GM19395 (cell line): Measurements from ENCODE around the gene FAM32A.

Experiments used
- ATAC-seq: cut with Tn5 transposase; IDR thresholded peaks from one replicate; pipeline ENCODE4 v1.9.1; 2021; ENCODE audit warnings: mild to moderate bottlenecking, moderate library complexity; ENCODE audit not compliant: unreplicated experiment

Gene FAM32A

GRCh38 chr19:16200038-16201010, 15.1 kb downstream of the FAM32A start:
- no peak for ATAC-seq

GRCh38 chr19:16201011-16201391, 15.8 kb downstream of the FAM32A start:
- ATAC-seq, result no peak

- ATAC-seq, result no peak
Observed at GRCh38 chr19:16202320-16203255, 17.4 kb downstream of the FAM32A start.

- ATAC-seq, result no peak
Observed at GRCh38 chr19:16203256-16204004, 18.2 kb downstream of the FAM32A start.

GRCh38 chr19:16204005-16204294, 18.7 kb downstream of the FAM32A start:
- no peak for ATAC-seq

GRCh38 chr19:16205205-16206045, 20.2 kb downstream of the FAM32A start:
- ATAC-seq, result no peak

GRCh38 chr19:16206046-16206605, 20.9 kb downstream of the FAM32A start:
- ATAC-seq, result no peak

GRCh38 chr19:16206637-16207036, 21.4 kb downstream of the FAM32A start:
- ATAC-seq, result no peak

- ATAC-seq, result no peak
Observed at GRCh38 chr19:16207063-16207462, 21.9 kb downstream of the FAM32A start.

GRCh38 chr19:16207490-16208025, 22.3 kb downstream of the FAM32A start:
- no peak for ATAC-seq

- ATAC-seq, result no peak
Observed at GRCh38 chr19:16208064-16208759, 23.0 kb downstream of the FAM32A start.

GRCh38 chr19:16208847-16209665, 23.8 kb downstream of the FAM32A start:
- no peak for ATAC-seq

- ATAC-seq, result no peak
Observed at GRCh38 chr19:16210168-16210567, 25.0 kb downstream of the FAM32A start.

GRCh38 chr19:16213076-16213475, 27.9 kb downstream of the FAM32A start:
- no peak for ATAC-seq

- no peak for ATAC-seq
Observed at GRCh38 chr19:16216744-16217670, 31.8 kb downstream of the FAM32A start.

- ATAC-seq, result no peak
Observed at GRCh38 chr19:16217716-16218451, 32.7 kb downstream of the FAM32A start.
